Measurements from ENCODE around the gene TTYH3.

GRCh38 chr7:2610898-2611297 lies 20.9 kb upstream of the TTYH3 start:
- TF ChIP-seq POLR2A (IDR thresholded peaks at IDR 0.05) (no peak), CTCF (IDR thresholded peaks at IDR 0.05) (no peak)

Data from vagina (tissue), 2 donors.